CD4-positive, alpha-beta T cell treated with Interleukin-4 for 1 hour (primary cell): ENCODE results near the gene RUVBL2.
A peak's percentile ranks its signal among the peaks of the same experiment; 100 is the strongest.
"Not testable (repeated sequence)": the region's sequence is repeated elsewhere in the genome, so short reads cannot be mapped to it uniquely, and the experiment has no call there.

Experiments used
- DNase-seq, 2 donors: peaks; one replicate each; pipeline ENCODE4 v3.0.0-alpha.2; 2020 to 2022

Gene RUVBL2

DNA sequence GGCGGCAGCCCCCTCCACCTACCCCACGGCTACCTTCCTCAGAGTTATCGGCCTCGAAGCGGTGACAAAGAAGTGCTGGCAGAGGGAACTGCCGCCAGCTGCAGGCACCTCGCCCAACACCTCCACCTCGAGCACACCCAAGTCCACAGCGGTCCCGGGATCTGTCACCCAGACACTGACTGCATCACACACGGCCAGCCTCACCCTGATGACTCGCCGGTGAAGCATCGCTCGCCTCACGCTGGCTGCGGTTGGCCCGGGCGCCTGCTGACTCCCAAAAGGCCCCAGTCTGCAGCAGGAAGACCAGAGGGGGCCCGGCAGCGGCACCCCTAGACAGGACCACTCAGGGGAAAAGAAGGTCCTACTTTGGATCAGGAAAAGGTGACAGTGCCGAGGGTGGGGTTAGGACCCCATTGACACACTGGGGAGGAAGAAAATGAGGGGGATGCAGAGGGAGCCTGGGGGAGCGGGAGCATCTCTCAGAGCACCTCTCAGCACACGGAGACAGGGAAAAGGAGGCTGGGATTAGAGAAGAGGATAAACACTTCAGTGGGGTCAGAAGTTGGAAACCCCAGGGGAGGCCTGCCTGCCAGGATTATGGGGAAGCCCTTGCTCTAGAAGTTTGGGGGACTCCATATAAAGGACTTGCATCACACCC lies 56.8 kb downstream of the RUVBL2 start:
- DNase-seq = not testable (repeated sequence)

DNA sequence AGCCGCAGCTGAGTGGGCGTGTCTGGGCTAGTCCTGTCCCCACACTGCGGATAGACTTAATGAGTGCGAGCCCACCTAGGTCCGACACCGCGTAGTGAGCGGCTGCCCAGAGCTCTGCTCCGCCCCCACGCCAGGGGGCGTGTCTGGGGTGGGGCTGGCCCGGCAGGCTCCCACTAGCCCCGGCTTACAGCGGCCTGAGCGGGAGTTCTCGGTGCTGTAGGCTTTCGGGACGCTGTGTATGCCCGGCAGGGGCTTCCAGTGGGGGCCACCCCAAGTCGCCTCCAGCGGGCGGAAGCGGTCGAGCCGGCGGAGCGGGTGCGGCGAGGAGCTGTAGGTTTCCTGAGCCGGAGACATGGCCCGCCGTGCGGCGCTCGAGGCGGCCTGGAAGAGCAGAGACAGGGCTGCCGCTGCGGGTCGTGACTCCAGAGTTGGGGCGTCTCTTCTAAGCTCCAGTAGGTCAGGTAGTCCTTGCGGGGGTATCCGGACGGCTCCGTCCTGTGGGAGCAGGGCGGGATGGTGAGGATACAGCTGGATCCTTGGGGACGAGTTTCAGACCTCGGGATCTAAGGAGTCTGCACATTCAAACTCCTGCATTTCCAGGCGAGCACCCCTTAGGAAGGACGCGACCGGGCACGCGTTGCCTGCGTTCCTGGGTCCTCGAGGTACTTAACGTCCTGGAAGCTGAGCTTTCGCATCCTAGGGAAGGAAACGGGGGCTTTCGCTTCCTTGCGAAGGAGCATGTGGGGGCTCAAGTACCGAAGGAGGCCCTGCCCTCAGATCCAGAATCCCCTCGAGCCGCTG lies 62.6 kb downstream of the RUVBL2 start:
- DNase-seq = peak; percentile 38 to 50

DNA sequence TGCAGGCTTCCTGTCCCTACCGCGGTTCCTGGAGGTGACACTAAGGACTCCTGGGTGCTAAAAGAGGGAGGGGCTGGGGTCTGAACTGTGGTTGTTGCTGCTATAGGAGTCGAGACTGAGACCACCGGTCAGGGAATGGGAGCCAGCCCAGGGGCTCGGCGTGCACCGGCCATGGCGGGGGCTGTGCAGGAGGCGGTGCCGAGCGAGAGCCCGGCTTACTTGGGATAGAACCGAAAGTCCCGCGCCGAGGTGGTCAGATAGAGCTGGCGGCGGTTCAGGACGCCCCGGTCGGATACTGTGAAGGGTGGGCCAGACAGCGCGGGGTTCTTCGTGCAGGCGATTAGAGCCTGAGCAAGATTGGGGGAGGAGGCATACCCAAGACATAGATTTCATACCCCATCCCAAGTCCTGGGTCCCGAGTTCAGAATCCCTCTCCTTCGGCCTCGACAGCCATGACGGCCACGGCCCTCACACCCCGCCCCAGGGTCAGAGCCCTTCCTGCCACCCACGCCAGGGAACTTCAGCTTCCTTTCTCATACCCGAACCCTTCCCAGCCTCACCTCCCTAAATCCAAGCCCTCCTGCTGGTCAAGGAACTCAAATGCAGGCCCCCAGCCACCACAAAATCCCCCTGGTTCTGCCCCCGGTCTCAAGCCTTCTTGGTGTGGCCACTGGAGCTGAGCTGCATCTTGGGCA lies 63.4 kb downstream of the RUVBL2 start:
- not testable (repeated sequence) for DNase-seq

DNA sequence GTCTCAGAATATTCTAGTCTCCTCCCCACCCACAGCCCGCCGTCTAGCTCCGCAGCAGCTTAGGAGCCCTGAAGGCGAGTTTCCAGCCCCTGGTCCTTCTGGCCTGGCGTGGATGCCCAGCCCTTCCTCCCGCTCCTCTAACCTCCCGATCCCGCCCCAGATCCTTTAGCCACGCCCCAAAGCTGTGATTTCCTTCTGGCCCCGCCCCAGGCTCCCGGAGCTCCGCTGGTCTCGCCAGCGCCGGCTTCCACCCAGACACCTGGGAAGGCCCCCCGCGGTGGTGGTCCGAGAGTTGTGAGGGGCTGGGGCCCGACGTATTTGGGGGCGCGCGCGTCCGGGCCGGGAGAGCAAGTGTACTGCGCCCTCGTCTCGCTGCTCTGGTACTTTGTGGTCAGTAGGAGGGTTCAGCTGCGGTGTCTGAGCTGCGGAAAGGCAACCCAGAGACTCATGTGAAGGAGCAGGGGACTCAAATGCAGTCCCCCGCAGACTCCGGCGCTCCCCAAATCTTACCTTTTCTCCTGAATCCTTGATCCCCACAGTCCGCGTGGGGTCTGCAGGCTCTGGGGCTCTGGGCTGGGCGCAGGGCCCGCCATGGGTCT lies 64.0 kb downstream of the RUVBL2 start, which contains the start of gene CGB7:
Gene CGB7 (minus strand): TSS at position 114 of the 599 bp plus-strand sequence. CDS start 2,374 bp downstream, outside the sequence.
- DNase-seq = peak; percentile 23 to 34

DNA sequence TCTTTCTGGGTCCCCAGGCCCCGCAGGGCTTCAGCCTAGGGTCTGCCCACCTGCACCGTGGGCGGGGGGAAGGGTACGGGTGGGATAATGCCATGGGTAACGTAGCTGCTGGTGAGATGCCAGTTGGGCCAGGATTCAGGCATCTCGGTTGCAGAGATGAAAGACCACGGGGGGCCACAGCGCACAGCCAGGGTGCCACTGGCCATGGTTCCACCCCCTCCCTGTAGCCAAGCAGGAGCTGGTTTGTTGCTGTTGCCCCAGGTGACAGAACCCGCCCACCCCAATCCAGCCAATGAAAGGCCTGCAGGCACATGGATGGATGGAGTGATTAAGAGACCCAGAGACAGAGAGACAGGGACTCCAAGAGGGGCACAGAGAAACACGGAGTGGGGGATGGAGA lies 64.9 kb downstream of the RUVBL2 start:
- no peak for DNase-seq

DNA sequence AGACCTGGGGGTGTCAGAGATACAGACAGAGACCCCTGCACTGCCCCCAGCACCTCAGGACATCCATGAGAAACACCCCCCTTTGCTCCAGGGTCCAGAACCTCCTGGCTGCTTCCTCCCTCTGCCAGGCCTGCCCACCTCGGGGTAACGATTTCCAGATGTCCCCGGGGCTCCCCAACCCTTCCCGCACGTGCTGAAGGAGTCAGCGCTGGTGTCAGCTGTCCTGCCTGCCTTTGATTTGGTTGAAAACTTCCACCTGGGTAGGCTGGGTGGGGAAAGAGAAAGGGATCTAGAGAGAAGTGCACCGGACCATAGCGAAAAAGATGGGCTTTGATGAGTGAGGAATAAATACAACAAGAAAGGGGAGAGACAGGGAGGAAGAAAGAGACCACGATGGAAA lies 65.4 kb downstream of the RUVBL2 start:
- DNase-seq = no peak

DNA sequence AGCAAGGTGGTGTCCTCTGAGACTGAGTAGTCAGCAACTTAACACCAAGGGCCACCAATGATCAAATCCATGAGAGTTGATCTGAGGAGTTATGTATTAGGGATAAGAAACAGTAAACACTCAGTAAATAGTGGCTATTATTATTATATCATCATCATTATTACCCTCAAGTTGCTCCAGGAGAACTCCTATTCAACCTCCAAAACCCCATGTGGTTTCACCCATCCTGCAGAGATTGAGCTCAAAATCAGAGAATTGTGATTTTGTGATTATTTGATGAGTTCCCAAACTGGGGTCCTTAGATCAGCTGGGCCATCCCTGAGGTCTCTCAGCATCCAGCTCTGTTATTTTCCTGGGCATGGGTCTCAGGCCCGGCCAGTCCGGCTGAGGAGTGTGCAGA lies 67.3 kb downstream of the RUVBL2 start:
- no peak for DNase-seq

DNA sequence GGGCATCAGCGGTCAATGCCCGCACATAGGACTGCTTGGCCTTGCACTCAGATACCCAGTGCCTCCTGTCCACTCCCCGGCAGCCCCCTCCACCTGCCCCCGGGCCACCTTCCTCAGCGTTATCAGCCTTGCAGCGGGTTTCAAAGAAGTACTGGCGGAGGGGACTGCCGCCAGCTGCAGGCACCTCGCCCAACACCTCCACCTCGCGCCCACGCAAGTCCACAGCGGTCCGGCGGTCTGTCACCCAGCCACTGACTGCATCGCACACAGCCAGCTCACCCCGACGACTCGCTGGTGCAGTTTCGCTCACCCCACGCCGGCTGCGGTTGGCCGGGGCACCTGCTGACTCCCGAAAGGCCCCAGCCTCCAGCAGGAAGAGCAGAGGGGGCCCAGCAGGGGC lies 67.8 kb downstream of the RUVBL2 start:
- DNase-seq = no peak

DNA sequence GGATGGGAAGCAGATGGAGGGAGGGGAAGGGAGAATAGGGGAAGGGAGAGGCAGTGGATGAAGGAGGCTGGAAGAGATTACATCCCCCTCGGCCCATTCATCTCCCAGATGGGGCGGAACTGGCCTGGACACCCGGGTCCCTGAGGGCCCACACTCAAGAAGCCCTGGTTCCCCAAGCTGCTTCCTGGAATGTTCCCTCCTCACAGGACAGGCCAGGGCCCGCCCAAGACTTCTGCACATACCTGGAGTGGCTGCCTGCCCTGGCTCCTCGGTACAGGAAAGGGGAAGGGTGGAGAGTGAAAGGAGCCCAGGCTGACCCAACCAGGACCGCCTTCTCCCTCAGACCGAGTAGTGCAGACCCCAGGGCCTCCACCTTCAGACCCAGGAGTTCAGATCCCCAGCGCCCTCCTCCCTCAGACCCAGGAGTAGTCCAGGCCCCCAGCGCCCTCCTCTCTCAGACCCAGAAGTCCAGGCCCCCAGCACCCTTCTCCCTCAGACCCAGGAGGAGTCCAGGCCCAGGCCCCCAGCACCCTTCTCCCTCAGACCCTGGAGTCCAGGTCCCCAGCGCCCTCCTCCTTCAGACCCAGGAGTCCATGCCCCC lies 70.4 kb downstream of the RUVBL2 start:
- no peak for DNase-seq

DNA sequence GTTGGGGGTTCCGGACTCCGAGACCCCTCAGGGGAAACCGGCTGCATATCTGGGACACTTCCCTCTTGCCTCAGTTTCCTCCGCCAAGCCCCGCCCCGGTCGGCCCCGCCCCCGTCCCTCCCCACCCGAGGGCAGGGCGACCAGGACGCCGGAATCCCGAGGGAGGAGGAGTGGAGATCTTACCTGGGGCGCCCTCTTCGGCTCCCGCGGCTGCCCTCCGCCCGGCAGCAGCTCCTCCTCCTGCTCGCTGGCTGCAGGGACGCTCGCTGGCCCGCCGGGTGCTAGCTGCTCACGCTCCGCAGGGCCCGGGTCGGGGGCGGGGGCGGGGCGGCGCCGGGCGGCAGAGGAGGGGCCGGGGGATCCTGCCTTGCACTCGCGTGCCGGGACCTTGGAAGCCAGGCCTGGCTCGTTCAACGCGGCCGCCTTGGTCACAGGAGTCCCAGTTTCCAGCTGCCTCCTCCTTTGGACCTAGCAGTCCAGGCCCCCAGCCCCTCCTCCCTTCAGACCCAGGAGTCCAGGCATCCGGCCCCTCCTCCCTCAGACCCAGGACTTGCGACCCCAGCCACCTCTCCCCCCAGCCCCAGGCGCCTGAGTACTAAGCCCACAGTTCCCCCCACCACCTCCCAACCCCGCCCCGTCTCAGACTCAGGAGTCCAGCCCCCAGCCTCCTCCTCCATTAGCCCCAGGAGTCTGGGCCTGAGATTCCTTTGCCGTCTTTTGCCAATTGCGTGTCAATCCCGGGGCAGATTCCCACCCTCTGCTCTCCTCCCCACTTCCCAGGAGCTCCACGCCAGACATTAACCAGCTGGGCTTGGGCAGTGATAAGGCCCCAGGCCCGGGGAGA lies 71.3 kb downstream of the RUVBL2 start, which contains the start of gene NTF4:
Gene NTF4 (minus strand): TSS at position 51 of the 844 bp plus-strand sequence. CDS start 2,821 bp downstream, outside the sequence.
- no peak for DNase-seq
